IMR-90 (cell line): ENCODE measurements around the gene STARD3. TPM values are rescaled to one million over a fixed set of nuclear protein-coding genes. Genes with fewer than 3 reads are reported as not detected.

Experiments used
- ATAC-seq: fragments of 200-7000 bp; cut with Tn5 transposase; 2 replicates; pipeline ENCODE4 v1.9.1; 2020; ENCODE audit warnings: low read depth, mild to moderate bottlenecking, moderate library complexity
- BruUV-seq: library from RNA; stranded (reverse); fragments of 400-500 nt; replicated peaks from 2 replicates; lab custom pipeline; 2021; lab: Mats Ljungman, UMichigan
- CTCF ChIA-PET: fragments of 300-600 bp; formaldehyde crosslinking; extraction: SDS; loops from one replicate; lab custom pipeline; 2021; ENCODE audit warnings: antibody characterized with exemption; lab: Yijun Ruan, JAX
- POLR2A ChIA-PET: fragments of 300-600 bp; sonication (Branson Sonifier 250); formaldehyde crosslinking; loops from one replicate; lab custom pipeline; 2022; ENCODE audit warnings: antibody characterized with exemption; ENCODE audit not compliant: unreplicated experiment; lab: Charles Lee
- DNase-seq: peaks from one replicate; pipeline ENCODE4 v3.0.0; 2013
- H2AFZ ChIP-seq: replicated peaks from 2 replicates; pipeline ENCODE3; 2013; ENCODE audit warnings: low read length, mild to moderate bottlenecking; ENCODE audit not compliant: poor library complexity
- H2AK5ac ChIP-seq: 2 replicates; pipeline ENCODE4 v1.6.1; 2013; ENCODE audit warnings: low read depth, low read length, inconsistent platforms
- H2AK9ac ChIP-seq: replicated peaks from 2 replicates; pipeline ENCODE3; 2013; ENCODE audit warnings: mild to moderate bottlenecking, low read depth, low read length, moderate library complexity; ENCODE audit not compliant: poor library complexity
- H2BK120ac ChIP-seq: 2 replicates; pipeline ENCODE4 v1.6.1; 2013; ENCODE audit warnings: low read depth, low read length, inconsistent platforms
- H2BK15ac ChIP-seq: 3 replicates; pipeline ENCODE4 v1.6.1; 2013; ENCODE audit warnings: low read depth, low read length, inconsistent platforms
- H2BK20ac ChIP-seq: 2 replicates; pipeline ENCODE4 v1.6.1; 2013; ENCODE audit warnings: low read depth, mild to moderate bottlenecking, inconsistent platforms, low read length, moderate library complexity
- H2BK5ac ChIP-seq: 2 replicates; pipeline ENCODE4 v1.6.1; 2013; ENCODE audit warnings: mild to moderate bottlenecking, low read depth, low read length, inconsistent platforms; ENCODE audit not compliant: poor library complexity, severe bottlenecking
- H3K14ac ChIP-seq: replicated peaks from 2 replicates; pipeline ENCODE4 v1.6.1; 2013; ENCODE audit warnings: low read depth, low read length, inconsistent platforms
- H3K18ac ChIP-seq: 2 replicates; pipeline ENCODE4 v1.6.1; 2013; ENCODE audit warnings: low read depth, low read length, control low read depth
- H3K23ac ChIP-seq: 2 replicates; pipeline ENCODE4 v1.6.1; 2013; ENCODE audit warnings: low read depth, low read length, inconsistent platforms
- H3K27ac ChIP-seq: 2 replicates; pipeline ENCODE4 v1.5.1; 2013; ENCODE audit warnings: mild to moderate bottlenecking, control low read depth, low read length; ENCODE audit not compliant: insufficient read depth
- H3K27me3 ChIP-seq: 2 replicates; pipeline ENCODE4 v1.6.1; 2013; ENCODE audit warnings: low read length; ENCODE audit not compliant: control insufficient read depth, insufficient read depth
- H3K36me3 ChIP-seq: 2 replicates; pipeline ENCODE4 v1.6.1; 2013; ENCODE audit warnings: low read length, mixed read lengths; ENCODE audit not compliant: control insufficient read depth, insufficient read depth
- H3K4ac ChIP-seq: 2 replicates; pipeline ENCODE4 v1.6.1; 2013; ENCODE audit warnings: low read depth, low read length, inconsistent platforms
- H3K4me1 ChIP-seq: 2 replicates; pipeline ENCODE4 v1.6.1; 2013; ENCODE audit warnings: low read length, mixed read lengths; ENCODE audit not compliant: control insufficient read depth, insufficient read depth
- H3K4me2 ChIP-seq: 2 replicates; pipeline ENCODE4 v1.6.1; 2013; ENCODE audit warnings: low read depth, mild to moderate bottlenecking, control low read depth, low read length, moderate library complexity
- H3K4me3 ChIP-seq: 2 replicates; pipeline ENCODE4 v1.5.1; 2013; ENCODE audit warnings: low read depth, mild to moderate bottlenecking, control low read depth, low read length, moderate library complexity; ENCODE audit not compliant: insufficient read depth
- H3K56ac ChIP-seq: 2 replicates; pipeline ENCODE4 v1.6.1; 2013; ENCODE audit warnings: low read length, inconsistent platforms; ENCODE audit not compliant: insufficient read depth; ENCODE audit errors: extremely low read depth
- H3K79me1 ChIP-seq, 2 experiments: 2 replicates each; pipeline ENCODE4 v1.6.1; 2013; ENCODE audit warnings: low read length in 2 of 2, inconsistent platforms in 1 of 2, low read depth in 1 of 2
- H3K9ac ChIP-seq: 2 replicates; pipeline ENCODE4 v1.6.1; 2013; ENCODE audit warnings: low read depth, low read length, control low read depth
- H3K9me1 ChIP-seq: 2 replicates; pipeline ENCODE4 v1.6.1; 2013; ENCODE audit warnings: low read length, inconsistent platforms; ENCODE audit not compliant: insufficient read depth
- H3K9me3 ChIP-seq: 2 replicates; pipeline ENCODE4 v1.6.1; 2013; ENCODE audit warnings: low read length; ENCODE audit not compliant: control insufficient read depth, insufficient read depth
- H4K20me1 ChIP-seq: 2 replicates; pipeline ENCODE4 v1.6.1; 2013; ENCODE audit warnings: low read length, inconsistent platforms; ENCODE audit not compliant: insufficient read depth
- H4K5ac ChIP-seq: 2 replicates; pipeline ENCODE4 v1.6.1; 2013; ENCODE audit warnings: mild to moderate bottlenecking, low read depth, low read length, control low read depth
- H4K8ac ChIP-seq, 2 experiments: 2 replicates each; pipeline ENCODE4 v1.6.1; 2013; ENCODE audit warnings: low read depth in 2 of 2, low read length in 2 of 2, control low read depth in 1 of 2, inconsistent platforms in 1 of 2
- H4K91ac ChIP-seq: 2 replicates; pipeline ENCODE4 v1.6.1; 2013; ENCODE audit warnings: low read depth, low read length, inconsistent platforms; ENCODE audit not compliant: insufficient read depth
- BHLHE40 ChIP-seq: fragments of 150-350 bp; IDR thresholded peaks from 2 replicates; pipeline ENCODE4 v1.6.1; 2016; ENCODE audit warnings: mild to moderate bottlenecking, low read depth, low read length
- CEBPB ChIP-seq: IDR thresholded peaks from 2 replicates; pipeline ENCODE4 v1.6.1; 2012; ENCODE audit warnings: low read depth, low read length, improper control_type of control experiment
- CHD1 ChIP-seq: IDR thresholded peaks from 2 replicates; pipeline ENCODE4 v1.6.1; 2012; ENCODE audit warnings: low read depth, low read length, improper control_type of control experiment
- FOS ChIP-seq: fragments of 150-350 bp; IDR thresholded peaks from 2 replicates; pipeline ENCODE4 v1.6.1; 2016; ENCODE audit warnings: low read depth, low read length
- MAFK ChIP-seq: IDR thresholded peaks from 2 replicates; pipeline ENCODE4 v1.6.1; 2012; ENCODE audit warnings: low read depth, low read length, improper control_type of control experiment
- MAZ ChIP-seq: IDR thresholded peaks from 2 replicates; pipeline ENCODE4 v1.6.1; 2012; ENCODE audit warnings: low read depth, mild to moderate bottlenecking, low read length, improper control_type of control experiment, moderate library complexity, borderline replicate concordance
- MXI1 ChIP-seq: IDR thresholded peaks from 2 replicates; pipeline ENCODE4 v1.6.1; 2012; ENCODE audit warnings: low read depth, mild to moderate bottlenecking, low read length, moderate library complexity, borderline replicate concordance
- NFE2L2 ChIP-seq: fragments of 150-350 bp; IDR thresholded peaks from 2 replicates; pipeline ENCODE4 v1.6.1; 2016; ENCODE audit warnings: low read depth, mild to moderate bottlenecking, low read length
- POLR2A ChIP-seq: IDR thresholded peaks from 2 replicates; pipeline ENCODE4 v1.6.1; 2012; ENCODE audit warnings: mild to moderate bottlenecking, low read depth, low read length
- RAD21 ChIP-seq: IDR thresholded peaks from 2 replicates; pipeline ENCODE4 v1.6.1; 2012; ENCODE audit warnings: low read length, improper control_type of control experiment
- RCOR1 ChIP-seq: IDR thresholded peaks from 2 replicates; pipeline ENCODE4 v1.6.1; 2012; ENCODE audit warnings: mild to moderate bottlenecking, low read length, improper control_type of control experiment; ENCODE audit not compliant: insufficient replicate concordance
- RFX5 ChIP-seq: IDR thresholded peaks from 2 replicates; pipeline ENCODE4 v1.8.0; 2012; ENCODE audit warnings: low read depth, mild to moderate bottlenecking, low read length, moderate library complexity
- SMC3 ChIP-seq: fragments of 150-350 bp; IDR thresholded peaks from 2 replicates; pipeline ENCODE4 v1.6.1; 2016; ENCODE audit warnings: low read depth, mild to moderate bottlenecking, antibody characterized with exemption, low read length, moderate library complexity
- WGBS, 2 experiments: methylation state at CpG; one replicate each; pipeline versions ENCODE4 v1.1.5 to v1.1.7; 2013; ENCODE audit warnings: missing lambda C conversion rate in 2 of 2; ENCODE audit not compliant: insufficient read length in 1 of 2; ENCODE audit errors: extremely low coverage in 2 of 2; 5-methylcytosine and 5-hydroxymethylcytosine counted together
- dilution Hi-C: fragments of 300-500 bp; cut with HindIII; formaldehyde crosslinking; loops from one replicate; pipeline ENCODE4 v1.14.3; 2018; ENCODE audit warnings: low sequenced_read_pairs; ENCODE audit not compliant: unreplicated experiment
- in situ Hi-C: fragments of 300-500 bp; cut with MboI; formaldehyde crosslinking; loops from 3 replicates; pipeline ENCODE4 v1.14.3; 2019; ENCODE audit warnings: low sequenced_read_pairs, inconsistent platforms, mixed read lengths
- intact Hi-C: fragments of 100-400 bp; cut with micrococcal nuclease; formaldehyde crosslinking; loops from 2 replicates; pipeline ENCODE4 v1.10.0; 2022
- polyA plus RNA-seq, 3 experiments: library from polyadenylated mRNA; depleted of rRNA; stranded (reverse); fragments of >200 nt; gene quantifications; 2 replicates each; pipeline ENCODE4 v1.2.3, GENCODE V29; 2012; ENCODE audit warnings: low replicate concordance in 1 of 3
- total RNA-seq: library from RNA; depleted of rRNA; stranded (reverse); fragments of >200 nt; gene quantifications from 2 replicates; pipeline ENCODE4 v1.2.3, GENCODE V29; 2012
- TF ChIP-seq, protein P1 (sequence below): fragments of 150-350 bp; IDR thresholded peaks from 2 replicates; pipeline ENCODE4 v1.6.1; 2017; ENCODE audit warnings: mild to moderate bottlenecking, antibody characterized with exemption, low read length, low read depth
- TF ChIP-seq, protein P2 (sequence below): conservative IDR thresholded peaks from 2 replicates; pipeline ENCODE4 v1.5.1; 2012; ENCODE audit warnings: mild to moderate bottlenecking, low read depth, low read length, improper control_type of control experiment
- TF ChIP-seq, protein P3 (sequence below): fragments of 150-350 bp; IDR thresholded peaks from 2 replicates; pipeline ENCODE4 v1.6.1; 2016; ENCODE audit warnings: low read depth, mild to moderate bottlenecking, low read length, moderate library complexity, borderline replicate concordance

The STARD3 gene
- total and polyA plus RNA-seq, 2 of the 4 experiments (the other 2 are of a cell fraction): 8.1 to 50.4 TPM

DNA sequence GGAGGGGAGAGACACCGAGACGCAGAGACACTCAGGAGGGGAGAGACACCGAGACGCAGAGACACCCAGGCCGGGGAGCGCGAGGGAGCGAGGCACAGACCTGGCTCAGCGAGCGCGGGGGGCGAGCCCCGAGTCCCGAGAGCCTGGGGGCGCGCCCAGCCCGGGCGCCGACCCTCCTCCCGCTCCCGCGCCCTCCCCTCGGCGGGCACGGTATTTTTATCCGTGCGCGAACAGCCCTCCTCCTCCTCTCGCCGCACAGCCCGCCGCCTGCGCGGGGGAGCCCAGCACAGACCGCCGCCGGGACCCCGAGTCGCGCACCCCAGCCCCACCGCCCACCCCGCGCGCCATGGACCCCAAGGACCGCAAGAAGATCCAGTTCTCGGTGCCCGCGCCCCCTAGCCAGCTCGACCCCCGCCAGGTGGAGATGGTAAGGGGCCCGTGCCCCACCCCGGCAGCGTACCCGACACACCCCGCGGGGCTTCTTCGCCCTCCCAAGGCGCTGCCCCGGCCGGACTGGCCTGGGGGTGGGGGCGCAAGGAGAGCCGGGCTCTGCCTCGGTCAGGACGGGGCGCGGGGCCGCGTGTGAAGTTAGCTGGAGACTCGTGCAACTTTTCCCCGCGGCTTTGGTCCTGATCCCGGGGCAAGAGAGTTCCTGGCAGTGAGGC, 9.8 kb upstream of the STARD3 start:
- H2AFZ ChIP-seq: peak overlapping the region; percentile 77
- H4K91ac ChIP-seq: no peak overlapping the region
- dilution Hi-C loops: no loop called here
- intact Hi-C loops: loop anchor here (10.0 kb wide), 1 partner anchor 358 kb away; the partner anchor contains the start of gene PSMD3
- H3K9ac ChIP-seq: no peak overlapping the region
- peaks cover 73% of the 10 kb centered on the region for H3K27me3 ChIP-seq
- ATAC-seq (no peak), DNase-seq (no peak)
- no peak overlapping the region for H2BK15ac ChIP-seq
- peak overlapping the region; percentile 13; the same call in 1 of the 2 replicates for H3K4me3 ChIP-seq
- ChIA-PET POLR2A (no interaction called here), CTCF (no interaction called here)
- H3K4ac ChIP-seq: no peak overlapping the region
- no peak overlapping the region for H2BK120ac ChIP-seq
- no peaks in the 10 kb centered on the region for H3K79me1 ChIP-seq
- no peak overlapping the region for H3K23ac ChIP-seq
- in situ Hi-C loops: no loop called here
- H3K9me3 ChIP-seq: no peaks in the 10 kb centered on the region
- 1% methylated on average over 30 of the region's 72 CpGs; no CpG with 5 or more reads in 1 of the 2 experiments for WGBS, 2 experiments
- H3K4me2 ChIP-seq: peak overlapping the region; percentile 56
- H3K9me1 ChIP-seq: no peaks in the 10 kb centered on the region
- no peak overlapping the region for H4K8ac ChIP-seq
- H2AK5ac ChIP-seq: no peak overlapping the region
- TF ChIP-seq CEBPB (no peak), RCOR1 (no peak), MXI1 (no peak), CHD1 (no peak), NFE2L2 (no peak), BHLHE40 (no peak), SMC3 (no peak), RAD21 (no peak), MAFK (no peak), MAZ (no peak), RFX5 (no peak), POLR2A (no peak), FOS (no peak)
- TF ChIP-seq, protein P1, sequence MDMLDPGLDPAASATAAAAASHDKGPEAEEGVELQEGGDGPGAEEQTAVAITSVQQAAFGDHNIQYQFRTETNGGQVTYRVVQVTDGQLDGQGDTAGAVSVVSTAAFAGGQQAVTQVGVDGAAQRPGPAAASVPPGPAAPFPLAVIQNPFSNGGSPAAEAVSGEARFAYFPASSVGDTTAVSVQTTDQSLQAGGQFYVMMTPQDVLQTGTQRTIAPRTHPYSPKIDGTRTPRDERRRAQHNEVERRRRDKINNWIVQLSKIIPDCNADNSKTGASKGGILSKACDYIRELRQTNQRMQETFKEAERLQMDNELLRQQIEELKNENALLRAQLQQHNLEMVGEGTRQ: no peak
- TF ChIP-seq, protein P2, sequence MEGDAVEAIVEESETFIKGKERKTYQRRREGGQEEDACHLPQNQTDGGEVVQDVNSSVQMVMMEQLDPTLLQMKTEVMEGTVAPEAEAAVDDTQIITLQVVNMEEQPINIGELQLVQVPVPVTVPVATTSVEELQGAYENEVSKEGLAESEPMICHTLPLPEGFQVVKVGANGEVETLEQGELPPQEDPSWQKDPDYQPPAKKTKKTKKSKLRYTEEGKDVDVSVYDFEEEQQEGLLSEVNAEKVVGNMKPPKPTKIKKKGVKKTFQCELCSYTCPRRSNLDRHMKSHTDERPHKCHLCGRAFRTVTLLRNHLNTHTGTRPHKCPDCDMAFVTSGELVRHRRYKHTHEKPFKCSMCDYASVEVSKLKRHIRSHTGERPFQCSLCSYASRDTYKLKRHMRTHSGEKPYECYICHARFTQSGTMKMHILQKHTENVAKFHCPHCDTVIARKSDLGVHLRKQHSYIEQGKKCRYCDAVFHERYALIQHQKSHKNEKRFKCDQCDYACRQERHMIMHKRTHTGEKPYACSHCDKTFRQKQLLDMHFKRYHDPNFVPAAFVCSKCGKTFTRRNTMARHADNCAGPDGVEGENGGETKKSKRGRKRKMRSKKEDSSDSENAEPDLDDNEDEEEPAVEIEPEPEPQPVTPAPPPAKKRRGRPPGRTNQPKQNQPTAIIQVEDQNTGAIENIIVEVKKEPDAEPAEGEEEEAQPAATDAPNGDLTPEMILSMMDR: no peak
- TF ChIP-seq, protein P3, sequence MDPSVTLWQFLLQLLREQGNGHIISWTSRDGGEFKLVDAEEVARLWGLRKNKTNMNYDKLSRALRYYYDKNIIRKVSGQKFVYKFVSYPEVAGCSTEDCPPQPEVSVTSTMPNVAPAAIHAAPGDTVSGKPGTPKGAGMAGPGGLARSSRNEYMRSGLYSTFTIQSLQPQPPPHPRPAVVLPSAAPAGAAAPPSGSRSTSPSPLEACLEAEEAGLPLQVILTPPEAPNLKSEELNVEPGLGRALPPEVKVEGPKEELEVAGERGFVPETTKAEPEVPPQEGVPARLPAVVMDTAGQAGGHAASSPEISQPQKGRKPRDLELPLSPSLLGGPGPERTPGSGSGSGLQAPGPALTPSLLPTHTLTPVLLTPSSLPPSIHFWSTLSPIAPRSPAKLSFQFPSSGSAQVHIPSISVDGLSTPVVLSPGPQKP: no peak
- peaks cover 3% of the 10 kb centered on the region; the same call in 1 of the 2 replicates for H3K4me1 ChIP-seq
- H3K18ac ChIP-seq: no peak overlapping the region
- H3K27ac ChIP-seq: no peak overlapping the region
- H2BK20ac ChIP-seq: no peak overlapping the region
- H4K5ac ChIP-seq: no peak overlapping the region
- no peaks in the 10 kb centered on the region for H3K36me3 ChIP-seq
- no peak overlapping the region for H2BK5ac ChIP-seq
- no TSS peak for BruUV-seq
- no peaks in the 10 kb centered on the region for H4K20me1 ChIP-seq
- H3K56ac ChIP-seq: no peak overlapping the region
- H2AK9ac ChIP-seq: no peak overlapping the region
- H3K14ac ChIP-seq: no peak overlapping the region
